ENCODE measurements around the gene KLF13. TPM values are rescaled to one million over a fixed set of nuclear protein-coding genes. Genes with fewer than 3 reads are reported as not detected.

KLF13 gene
- total RNA-seq, 2 donors from 2014 or later: 18.7 to 18.9 TPM

DNA sequence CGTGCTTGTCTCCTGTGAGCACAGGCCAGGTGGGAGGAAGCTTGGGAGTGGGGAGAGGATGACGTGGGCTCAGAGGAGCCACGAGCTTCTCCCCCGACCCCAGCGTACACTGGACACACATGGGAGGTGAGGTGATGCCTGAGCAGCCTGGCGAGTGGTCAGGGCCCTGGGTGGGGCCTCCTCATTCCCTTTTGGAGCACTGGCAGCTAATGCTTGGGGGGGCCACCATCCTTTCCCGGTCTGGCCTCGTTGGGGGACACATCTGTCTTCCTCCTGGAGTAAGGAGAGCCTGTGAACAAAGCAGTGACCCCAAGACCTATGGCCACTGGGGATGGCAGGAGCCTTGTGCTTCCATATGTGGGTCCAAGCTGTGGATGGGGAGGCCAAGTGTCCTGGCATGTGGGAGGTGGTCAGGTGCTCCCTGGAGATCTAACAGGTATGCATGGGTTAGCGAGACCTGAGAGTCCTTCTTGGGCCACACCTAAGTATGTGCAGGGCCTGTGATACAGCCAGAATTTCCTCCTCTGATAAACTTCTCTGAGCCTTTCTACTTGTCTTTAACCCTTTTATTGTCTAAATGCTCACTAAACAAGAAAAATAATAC lies 9.5 kb downstream of the KLF13 start:
- no peak overlapping the region for H3K9ac ChIP-seq (ENCODE audit: extremely low read depth, low read length, poor library complexity, severe bottlenecking)
- H3K27me3 ChIP-seq (ENCODE audit: control insufficient read depth, insufficient read depth, low read length, poor library complexity, severe bottlenecking): no peaks in the 10 kb centered on the region
- Mint-ChIP-seq H3K4me3 (no peak overlapping the region), H3K36me3 (ENCODE audit: low read depth) (no peaks in the 10 kb centered on the region), H3K9me3 (no peaks in the 10 kb centered on the region), H3K27me3 (ENCODE audit: insufficient read depth) (no peaks in the 10 kb centered on the region), H3K4me1 (peaks cover 15% of the 10 kb centered on the region), H3K27ac (no peak overlapping the region)
- WGBS, 2 experiments (ENCODE audit: insufficient coverage in 1 of 2, insufficient read length in 1 of 2): 91 to 94% methylated on average over 2 to 9 of the region's 9 CpGs
- TF ChIP-seq, protein P1, sequence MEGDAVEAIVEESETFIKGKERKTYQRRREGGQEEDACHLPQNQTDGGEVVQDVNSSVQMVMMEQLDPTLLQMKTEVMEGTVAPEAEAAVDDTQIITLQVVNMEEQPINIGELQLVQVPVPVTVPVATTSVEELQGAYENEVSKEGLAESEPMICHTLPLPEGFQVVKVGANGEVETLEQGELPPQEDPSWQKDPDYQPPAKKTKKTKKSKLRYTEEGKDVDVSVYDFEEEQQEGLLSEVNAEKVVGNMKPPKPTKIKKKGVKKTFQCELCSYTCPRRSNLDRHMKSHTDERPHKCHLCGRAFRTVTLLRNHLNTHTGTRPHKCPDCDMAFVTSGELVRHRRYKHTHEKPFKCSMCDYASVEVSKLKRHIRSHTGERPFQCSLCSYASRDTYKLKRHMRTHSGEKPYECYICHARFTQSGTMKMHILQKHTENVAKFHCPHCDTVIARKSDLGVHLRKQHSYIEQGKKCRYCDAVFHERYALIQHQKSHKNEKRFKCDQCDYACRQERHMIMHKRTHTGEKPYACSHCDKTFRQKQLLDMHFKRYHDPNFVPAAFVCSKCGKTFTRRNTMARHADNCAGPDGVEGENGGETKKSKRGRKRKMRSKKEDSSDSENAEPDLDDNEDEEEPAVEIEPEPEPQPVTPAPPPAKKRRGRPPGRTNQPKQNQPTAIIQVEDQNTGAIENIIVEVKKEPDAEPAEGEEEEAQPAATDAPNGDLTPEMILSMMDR (conservative IDR thresholded peaks at IDR 0.05): no peak
- no peak overlapping the region for H3K27ac ChIP-seq (ENCODE audit: low read depth, low read length)
- H3K9me3 ChIP-seq (ENCODE audit: control insufficient read depth, low read length): no peaks in the 10 kb centered on the region
- no peaks in the 10 kb centered on the region for H3K4me1 ChIP-seq (ENCODE audit: control insufficient read depth, insufficient read depth, low read length)
- no peak overlapping the region for H3K4me3 ChIP-seq (ENCODE audit: low read length)
- no peaks in the 10 kb centered on the region for H3K36me3 ChIP-seq (ENCODE audit: control insufficient read depth, insufficient read depth, low read length)
- no peak for DNase-seq

DNA sequence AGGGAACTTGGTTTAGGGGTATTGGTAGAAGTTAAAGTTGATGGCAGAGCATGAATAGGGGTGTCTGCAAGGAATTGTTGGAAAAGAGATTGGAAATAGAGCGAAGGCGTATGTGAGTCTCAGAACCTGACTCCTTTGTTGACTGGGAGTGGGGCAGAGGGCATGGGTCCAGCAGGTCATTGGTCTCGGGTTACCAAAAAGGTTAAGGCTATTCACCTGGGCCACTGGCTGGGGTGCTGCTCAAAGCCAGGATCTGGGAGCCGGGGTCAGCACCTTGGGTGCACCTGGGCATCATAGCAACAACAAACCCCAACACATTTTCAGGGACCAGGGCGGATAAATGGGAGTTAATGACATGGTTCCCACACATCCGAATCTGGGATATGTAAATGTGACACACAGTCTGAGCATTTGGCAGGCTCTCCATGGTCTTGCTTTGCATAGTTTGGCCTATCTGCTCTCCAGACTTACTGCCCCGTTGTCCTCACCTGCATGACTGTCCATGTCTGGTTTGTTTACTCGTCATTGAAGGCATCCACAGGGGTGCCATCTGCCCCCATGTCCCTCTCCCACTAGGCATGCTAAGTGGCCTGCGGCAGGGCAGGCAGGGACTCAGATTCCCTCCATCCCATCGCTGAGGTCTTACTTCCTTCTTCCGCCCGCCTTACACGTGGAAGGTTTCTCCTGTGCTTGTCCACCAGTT lies 10.1 kb downstream of the KLF13 start:
- Histone ChIP-seq H3K9me3 (ENCODE audit: control insufficient read depth, low read length) (no peaks in the 10 kb centered on the region), H3K4me3 (ENCODE audit: low read length) (no peak overlapping the region), H3K36me3 (ENCODE audit: control insufficient read depth, insufficient read depth, low read length) (no peaks in the 10 kb centered on the region), H3K9ac (ENCODE audit: extremely low read depth, low read length, poor library complexity, severe bottlenecking) (no peak overlapping the region), H3K27me3 (ENCODE audit: control insufficient read depth, insufficient read depth, low read length, poor library complexity, severe bottlenecking) (no peaks in the 10 kb centered on the region), H3K27ac (ENCODE audit: low read depth, low read length) (no peak overlapping the region), H3K4me1 (ENCODE audit: control insufficient read depth, insufficient read depth, low read length) (no peaks in the 10 kb centered on the region)
- Mint-ChIP-seq H3K36me3 (ENCODE audit: low read depth) (no peaks in the 10 kb centered on the region), H3K4me1 (peaks cover 15% of the 10 kb centered on the region), H3K27me3 (ENCODE audit: insufficient read depth) (no peaks in the 10 kb centered on the region), H3K9me3 (no peaks in the 10 kb centered on the region), H3K27ac (no peak overlapping the region), H3K4me3 (no peak overlapping the region)
- WGBS, 2 experiments (ENCODE audit: insufficient coverage in 1 of 2, insufficient read length in 1 of 2): 92 to 96% methylated on average over 11 to 13 of the region's 13 CpGs
- TF ChIP-seq, protein P1 (conservative IDR thresholded peaks at IDR 0.05): no peak
- DNase-seq: no peak

DNA sequence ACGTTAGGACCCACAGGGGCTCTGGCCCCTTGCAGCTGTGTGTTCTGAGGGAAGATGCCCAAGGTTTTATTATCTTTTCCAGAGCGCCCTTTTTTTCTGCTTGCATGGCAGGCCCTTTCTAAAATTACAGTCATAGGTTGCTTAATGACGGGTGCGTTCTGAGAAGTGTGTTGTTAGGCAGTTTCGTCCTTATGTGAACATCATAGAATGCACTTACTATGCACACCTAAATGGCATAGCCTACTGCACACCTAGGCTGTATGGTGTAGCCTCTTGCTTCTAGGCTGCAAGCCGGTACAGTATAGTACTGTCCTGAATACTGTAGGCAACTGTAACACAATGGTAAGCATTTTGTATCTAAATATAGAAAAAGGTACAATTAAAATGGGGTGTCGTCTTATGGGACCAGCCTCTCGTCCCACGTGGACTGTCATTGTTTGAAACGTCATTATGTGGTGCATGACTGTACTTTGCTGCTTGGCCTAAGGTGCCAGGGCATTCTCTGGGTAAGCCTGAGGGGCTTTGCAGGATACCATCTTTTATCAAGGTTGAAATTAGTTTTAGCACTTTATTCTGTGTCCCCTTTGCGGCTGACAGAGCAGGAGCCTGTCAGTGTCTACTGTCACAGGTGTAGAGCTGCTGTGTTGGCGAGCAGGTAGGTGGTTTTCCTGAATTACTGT lies 10.9 kb downstream of the KLF13 start:
- Mint-ChIP-seq H3K36me3 (ENCODE audit: low read depth) (no peaks in the 10 kb centered on the region), H3K27me3 (ENCODE audit: insufficient read depth) (no peaks in the 10 kb centered on the region), H3K9me3 (no peaks in the 10 kb centered on the region), H3K4me3 (no peak overlapping the region), H3K27ac (no peak overlapping the region), H3K4me1 (peaks cover 9% of the 10 kb centered on the region)
- Histone ChIP-seq H3K36me3 (ENCODE audit: control insufficient read depth, insufficient read depth, low read length) (no peaks in the 10 kb centered on the region), H3K9me3 (ENCODE audit: control insufficient read depth, low read length) (no peaks in the 10 kb centered on the region), H3K4me1 (ENCODE audit: control insufficient read depth, insufficient read depth, low read length) (no peaks in the 10 kb centered on the region), H3K27me3 (ENCODE audit: control insufficient read depth, insufficient read depth, low read length, poor library complexity, severe bottlenecking) (no peaks in the 10 kb centered on the region), H3K9ac (ENCODE audit: extremely low read depth, low read length, poor library complexity, severe bottlenecking) (no peak overlapping the region), H3K4me3 (ENCODE audit: low read length) (no peak overlapping the region), H3K27ac (ENCODE audit: low read depth, low read length) (no peak overlapping the region)
- WGBS, 2 experiments (ENCODE audit: insufficient coverage in 1 of 2, insufficient read length in 1 of 2): 90 to 93% methylated on average over 11 to 12 of the region's 12 CpGs
- TF ChIP-seq, protein P1 (conservative IDR thresholded peaks at IDR 0.05): no peak
- DNase-seq: no peak
